NOMO-1 treated with DMSO at 0.1 percent for 48 hours (cell line): ENCODE results near the gene ENAH.

Source experiments
- DNase-seq: peaks from one replicate; lab custom pipeline; 2025; ENCODE audit not compliant: unreplicated experiment; lab: John Stamatoyannopoulos, UW

Gene ENAH

GRCh38 chr1:225462714-225463574, 190.0 kb downstream of the ENAH start:
- no peak for DNase-seq

GRCh38 chr1:225462429-225462713, 190.6 kb downstream of the ENAH start:
- DNase-seq: no peak

- DNase-seq: no peak
These were observed 191.1 kb downstream of the ENAH start for GRCh38 chr1:225461533-225462428.

- DNase-seq: no peak
These were observed 192.0 kb downstream of the ENAH start for GRCh38 chr1:225460737-225461532.

GRCh38 chr1:225460021-225460736, 192.7 kb downstream of the ENAH start:
- DNase-seq: no peak

GRCh38 chr1:225458222-225458631, 194.7 kb downstream of the ENAH start:
- DNase-seq: peak; percentile 71

GRCh38 chr1:225454733-225455132, 198.2 kb downstream of the ENAH start:
- peak; percentile 64 for DNase-seq

GRCh38 chr1:225453797-225454648, 198.9 kb downstream of the ENAH start:
- no peak for DNase-seq

- no peak for DNase-seq
These were observed 200.9 kb downstream of the ENAH start for GRCh38 chr1:225451840-225452515.

GRCh38 chr1:225451340-225451739, 201.6 kb downstream of the ENAH start:
- DNase-seq: no peak

GRCh38 chr1:225450491-225451191, 202.3 kb downstream of the ENAH start:
- no peak for DNase-seq

- no peak for DNase-seq
These were observed 203.1 kb downstream of the ENAH start for GRCh38 chr1:225449774-225450173.

GRCh38 chr1:225449261-225449660, 203.7 kb downstream of the ENAH start:
- no peak for DNase-seq

GRCh38 chr1:225448146-225448805, 204.6 kb downstream of the ENAH start:
- no peak for DNase-seq

GRCh38 chr1:225447650-225448089, 205.3 kb downstream of the ENAH start:
- DNase-seq: no peak

- DNase-seq: no peak
These were observed 205.8 kb downstream of the ENAH start for GRCh38 chr1:225446981-225447615.

- DNase-seq: no peak
These were observed 206.3 kb downstream of the ENAH start for GRCh38 chr1:225446595-225446960.
